Ovary (tissue), 3 donors: ENCODE data around the gene CENPO.

Experiments used
- CTCF ChIP-seq, 3 donors: fragments of 450-650 bp in 2 of 3; fragments of 200-600 bp in 1 of 3; IDR thresholded peaks; one replicate each; pipeline versions ENCODE4 v1.5.1 to v1.8.0; 2016 to 2022; ENCODE audit warnings: antibody characterized with exemption in 3 of 3, mild to moderate bottlenecking in 1 of 3
- EP300 ChIP-seq: sonication (generic); formaldehyde crosslinking; IDR thresholded peaks from one replicate; pipeline ENCODE4 v1.6.1; 2017; ENCODE audit warnings: antibody characterized with exemption
- POLR2A ChIP-seq: fragments of 450-650 bp; IDR thresholded peaks from one replicate; pipeline ENCODE4 v1.6.1; 2017; ENCODE audit warnings: antibody characterized with exemption, mild to moderate bottlenecking, moderate library complexity
- donor health status: DM: no; HTN: no; CAD: no.

GRCh38 chr2:24771764-24772586 is 21.2 kb upstream of the CENPO start:
- TF ChIP-seq CTCF (IDR thresholded peaks at IDR 0.05) (no peak), POLR2A (no peak), EP300 (no peak)
